ENCODE results near the gene AGAP1. TPM values are rescaled to one million over a fixed set of nuclear protein-coding genes. Genes with fewer than 3 reads are reported as not detected.

Gene AGAP1
- total and polyA plus RNA-seq, 8 donors, result 5.0 to 27.6 (median 17.4) TPM

- no peaks in the 10 kb centered on the region for H3K4me1 ChIP-seq
- intact Hi-C loops (cut with DNase I), result no loop called here
- peaks cover 0 to 11% (median 0%) of the 10 kb centered on the region in 3 donors for H3K36me3 ChIP-seq
- H3K4me3 ChIP-seq, result no peak overlapping the region
- peak in 1 of 6 donors; percentile 48 for DNase-seq
- no peak overlapping the region for H3K27ac ChIP-seq
- no peak for FAIRE-seq
- TF ChIP-seq CTCF (IDR thresholded peaks at IDR 0.05), result no peak
- 90 to 92% methylated on average over 18 of the region's 18 CpGs for WGBS, 2 donors
- no peaks in the 10 kb centered on the region for H3K27me3 ChIP-seq
- H3K9me3 ChIP-seq, result no peaks in the 10 kb centered on the region
- no peak for ATAC-seq
Observed at GRCh38 chr2:235968616-235969324, 474.9 kb downstream of the AGAP1 start.

GRCh38 chr2:235970204-235971040, 476.6 kb downstream of the AGAP1 start:
- WGBS, 2 donors, result 92 to 93% methylated on average over 23 of the region's 23 CpGs
- no peak for FAIRE-seq
- Histone ChIP-seq H3K4me1 (no peaks in the 10 kb centered on the region), H3K9me3 (no peaks in the 10 kb centered on the region), H3K36me3 (peaks cover 0 to 11% (median 0%) of the 10 kb centered on the region in 3 donors), H3K27ac (no peak overlapping the region), H3K27me3 (no peaks in the 10 kb centered on the region), H3K4me3 (no peak overlapping the region)
- no peak for TF ChIP-seq CTCF (IDR thresholded peaks at IDR 0.05)
- intact Hi-C loops (cut with DNase I), result no loop called here
- no peak for ATAC-seq
- peak in 1 of 6 donors; percentile 14 for DNase-seq

DNA sequence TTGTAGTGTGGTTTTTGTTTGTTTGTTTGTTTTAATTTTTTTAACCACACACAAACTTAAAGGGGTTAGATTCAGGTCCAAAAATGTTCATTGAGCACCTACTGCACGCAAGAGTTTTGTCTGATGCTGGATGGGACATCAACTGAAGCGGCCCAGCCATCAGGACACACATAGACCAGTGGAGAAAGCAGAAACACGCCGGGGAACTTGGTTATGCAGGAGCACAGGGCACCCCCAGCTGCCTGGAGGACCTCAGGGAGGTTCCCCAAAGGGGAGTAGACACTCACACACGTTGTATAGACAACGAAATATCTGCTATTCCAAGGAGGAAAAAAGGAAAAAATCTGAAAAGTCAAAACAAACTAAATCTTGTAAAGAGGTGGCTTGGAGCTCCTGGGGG, 482.7 kb downstream of the AGAP1 start:
- Histone ChIP-seq H3K36me3 (peaks cover 0 to 4% (median 0%) of the 10 kb centered on the region in 3 donors), H3K27ac (no peak overlapping the region), H3K4me3 (no peak overlapping the region), H3K27me3 (no peaks in the 10 kb centered on the region), H3K9me3 (no peaks in the 10 kb centered on the region), H3K4me1 (no peaks in the 10 kb centered on the region)
- 94 to 99% methylated on average over 6 of the region's 6 CpGs for WGBS, 2 donors
- FAIRE-seq (no peak), DNase-seq (no peak), ATAC-seq (no peak)
- intact Hi-C loops (cut with DNase I), result no loop called here
- no peak for TF ChIP-seq CTCF (IDR thresholded peaks at IDR 0.05)

GRCh38 chr2:235976956-235977355, 483.1 kb downstream of the AGAP1 start:
- no peak for FAIRE-seq
- DNase-seq, result no peak
- no peaks in the 10 kb centered on the region for H3K27me3 ChIP-seq
- no peak overlapping the region for H3K27ac ChIP-seq
- ATAC-seq, result no peak
- H3K4me3 ChIP-seq, result no peak overlapping the region
- H3K4me1 ChIP-seq, result no peaks in the 10 kb centered on the region
- H3K36me3 ChIP-seq, result peaks cover 0 to 4% (median 0%) of the 10 kb centered on the region in 3 donors
- H3K9me3 ChIP-seq, result no peaks in the 10 kb centered on the region
- WGBS, 2 donors, result 95 to 98% methylated on average over 11 of the region's 11 CpGs
- intact Hi-C loops (cut with DNase I), result no loop called here
- no peak for TF ChIP-seq CTCF (IDR thresholded peaks at IDR 0.05)
